HG03064 (cell line): ENCODE data around the gene TSPEAR.

Source experiments
- ATAC-seq: cut with Tn5 transposase; IDR thresholded peaks from one replicate; pipeline ENCODE4 v1.9.1; 2021; ENCODE audit warnings: low read depth; ENCODE audit not compliant: unreplicated experiment

TSPEAR gene

DNA sequence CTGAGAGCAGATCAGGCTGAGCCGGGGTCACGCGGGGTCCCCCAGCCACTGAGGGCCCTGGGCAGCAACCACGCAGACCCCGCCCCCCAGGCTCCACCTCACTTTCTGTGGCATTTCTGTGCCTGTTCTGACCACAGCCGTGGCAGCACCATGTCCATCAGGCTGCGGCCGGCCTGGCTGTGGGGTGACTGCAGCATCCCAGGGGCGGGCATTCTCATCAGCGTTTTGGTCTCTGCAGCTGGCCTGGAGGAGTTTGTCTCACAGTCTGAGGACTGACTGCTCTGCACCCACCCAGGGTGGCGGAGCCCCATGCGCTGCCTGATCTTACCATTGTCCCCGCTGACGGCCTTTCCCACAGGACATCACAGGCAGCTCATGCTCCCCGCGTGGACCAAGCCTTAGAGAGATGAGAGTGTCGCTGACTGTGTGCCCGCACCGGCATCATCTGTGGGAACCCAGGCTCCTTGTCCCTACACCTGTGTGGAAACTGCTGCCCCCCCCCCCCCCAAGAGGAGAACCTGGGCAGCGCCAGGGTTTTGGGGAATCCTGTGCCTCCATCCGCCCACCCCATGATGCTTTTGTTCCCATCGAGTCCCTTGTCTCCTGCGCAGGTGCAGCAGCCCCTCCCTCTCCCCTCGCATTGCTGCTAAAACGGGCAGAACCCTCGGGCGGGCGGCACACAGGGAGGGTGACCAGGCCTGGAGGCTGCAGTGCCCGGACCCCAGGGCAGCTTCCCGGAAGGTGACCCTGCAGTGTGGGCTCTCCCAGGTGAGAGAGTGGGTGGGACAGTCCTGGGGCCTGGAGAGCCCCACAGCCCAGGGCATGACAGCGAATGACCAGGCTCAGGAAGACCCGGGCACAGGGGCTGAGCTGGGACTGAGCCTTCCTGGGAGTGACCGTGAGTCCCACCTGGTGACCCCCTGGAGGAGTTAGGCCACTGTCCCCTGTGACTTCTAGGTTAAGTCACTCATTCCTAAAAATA, 173.2 kb downstream of the TSPEAR start:
- ATAC-seq, result no peak

DNA sequence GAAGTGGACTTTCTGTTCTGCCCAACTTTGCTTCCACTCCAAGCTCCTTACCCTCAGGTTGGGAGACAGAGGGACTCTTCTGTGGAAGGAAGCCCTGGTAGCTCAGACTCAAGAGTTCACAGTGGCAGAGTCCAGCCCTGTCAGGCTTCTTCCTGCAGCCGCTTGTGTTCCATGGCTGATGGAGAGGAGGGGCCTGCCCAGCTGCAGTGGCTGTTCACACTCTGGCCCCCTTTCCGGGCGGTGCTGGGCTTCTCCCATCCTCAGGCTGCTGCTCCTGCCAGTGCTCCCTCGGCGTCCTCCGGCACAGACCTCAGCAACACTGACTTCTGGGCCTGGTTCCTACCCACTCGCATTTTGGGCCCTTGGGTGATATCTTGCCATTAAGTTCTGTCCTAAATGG, 175.4 kb downstream of the TSPEAR start:
- ATAC-seq, result no peak

GRCh38 chr21:44534688-44535087, 176.7 kb downstream of the TSPEAR start:
- ATAC-seq, result no peak

GRCh38 chr21:44533891-44534627, 177.3 kb downstream of the TSPEAR start:
- no peak for ATAC-seq

GRCh38 chr21:44533121-44533890, 178.1 kb downstream of the TSPEAR start:
- ATAC-seq, result no peak

DNA sequence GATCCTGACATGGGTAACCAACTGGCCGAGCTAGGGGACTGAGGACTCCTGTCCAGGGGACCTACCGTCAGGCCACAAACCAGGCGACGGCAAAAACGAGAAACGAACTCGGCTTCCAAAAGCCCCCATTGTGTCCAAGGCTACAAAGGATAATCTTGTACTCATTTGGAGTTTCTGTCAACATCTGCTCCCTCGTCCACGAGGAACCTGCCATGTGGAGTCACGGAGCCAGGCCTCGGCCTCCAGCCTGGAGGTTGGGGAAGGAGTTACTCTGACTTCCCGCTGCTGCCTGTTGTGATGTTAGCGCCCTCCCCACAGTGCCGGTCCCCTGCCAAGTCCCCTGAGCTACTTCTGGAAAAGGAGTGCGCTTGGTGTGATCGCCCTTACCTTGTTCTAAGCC, 178.7 kb downstream of the TSPEAR start:
- ATAC-seq, result no peak

DNA sequence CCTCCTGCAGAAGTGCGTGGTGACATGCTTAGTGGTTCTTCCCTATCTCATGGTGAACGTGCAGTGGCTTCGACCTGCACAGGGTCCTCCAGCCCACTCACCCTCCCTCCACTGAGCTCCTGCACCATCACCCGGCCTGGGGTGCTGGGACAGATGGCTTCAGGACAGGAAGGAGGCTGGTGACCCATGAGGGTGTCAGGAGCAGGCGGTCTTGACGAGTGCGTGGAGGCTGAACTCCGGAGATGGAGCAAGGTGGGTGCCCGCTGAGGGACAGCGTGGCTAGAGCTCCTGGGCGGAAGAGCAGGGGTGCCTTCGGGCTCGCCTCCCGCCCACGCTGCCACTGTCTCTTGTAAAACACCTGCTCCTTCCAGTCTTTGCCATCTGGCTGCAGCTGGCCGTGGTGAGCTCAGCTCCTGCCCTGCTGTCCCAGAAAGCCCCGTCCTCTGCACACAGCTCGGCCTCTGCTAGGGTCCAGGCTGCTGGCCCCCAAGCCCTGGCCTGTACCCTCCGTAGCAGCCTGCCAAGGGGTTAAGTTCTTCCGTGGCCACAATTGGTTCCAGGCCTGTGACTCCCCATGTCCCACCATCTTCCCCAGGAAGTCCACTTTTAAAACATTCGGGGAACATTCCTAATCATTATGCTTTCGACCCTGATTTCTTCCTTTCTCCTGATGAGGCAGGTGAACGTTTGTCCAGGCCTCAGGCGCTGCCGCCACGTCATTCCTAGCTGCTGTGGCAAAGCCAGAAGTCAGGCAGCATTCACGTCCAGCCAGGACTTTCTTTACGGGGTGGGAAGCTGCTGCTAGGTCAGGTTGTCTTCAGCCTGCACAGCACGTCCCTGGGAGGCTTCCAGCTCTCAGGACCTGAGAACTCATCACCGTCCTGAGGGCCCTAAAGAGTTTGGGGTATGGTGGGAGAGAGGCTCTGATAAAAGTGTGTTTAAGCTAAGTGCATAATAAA, 179.5 kb downstream of the TSPEAR start:
- no peak for ATAC-seq

DNA sequence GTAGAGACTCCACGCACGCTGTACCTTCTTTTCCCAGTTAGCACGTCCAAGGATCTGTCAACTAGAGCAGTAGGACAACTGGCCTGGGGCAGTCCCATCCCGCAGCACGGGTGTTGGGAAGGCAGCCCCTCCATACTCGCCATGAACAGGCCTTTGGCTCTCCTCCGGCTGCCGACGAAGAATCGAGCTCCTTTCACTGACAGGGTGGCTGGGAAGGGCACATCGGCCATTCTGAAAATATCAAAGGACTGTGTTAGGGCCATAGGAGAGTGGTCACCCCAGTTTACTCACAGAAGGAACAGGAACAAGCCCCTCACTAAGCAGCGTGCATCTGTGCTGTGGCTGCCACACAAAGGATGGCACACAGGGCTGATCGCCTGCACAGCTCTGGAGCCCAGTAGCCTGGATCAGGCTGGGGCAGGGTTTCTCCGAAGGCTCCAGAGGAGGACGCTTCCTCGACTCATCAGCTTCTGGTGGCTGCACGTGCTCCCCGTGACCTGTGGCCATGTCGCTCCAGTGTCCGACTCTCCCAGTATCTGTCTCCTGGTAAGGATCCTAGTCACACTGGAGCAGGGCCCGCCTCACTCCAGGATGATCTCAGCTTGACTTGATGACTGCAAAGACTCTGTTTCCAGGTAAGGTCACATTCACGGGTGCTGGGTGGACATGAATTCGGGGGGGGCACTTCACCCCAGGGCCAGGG, 180.3 kb downstream of the TSPEAR start:
- ATAC-seq, result no peak

- no peak for ATAC-seq
Measured at GRCh38 chr21:44530221-44530902, 181.0 kb downstream of the TSPEAR start.

- no peak for ATAC-seq
Measured at GRCh38 chr21:44529503-44530125, 181.8 kb downstream of the TSPEAR start.

DNA sequence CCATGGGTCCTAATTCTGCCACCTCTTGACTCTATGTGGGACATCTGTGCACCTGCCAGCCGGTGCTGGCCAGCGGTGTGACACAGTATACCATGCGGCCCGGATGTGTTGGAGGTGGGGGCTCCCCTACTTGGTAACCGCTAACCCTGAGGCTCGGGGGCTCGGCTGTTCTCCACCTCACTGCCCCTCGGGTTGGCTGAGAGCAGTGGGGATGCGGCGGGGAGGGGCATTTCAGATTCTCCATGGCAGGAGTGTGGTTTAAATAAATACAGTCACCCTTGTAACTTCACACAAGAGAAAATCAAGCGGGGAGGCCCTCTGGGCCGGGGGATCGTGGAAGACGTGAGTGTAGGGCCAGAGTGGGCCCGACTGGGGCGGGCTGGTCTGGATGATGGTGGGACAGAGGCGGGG, 182.4 kb downstream of the TSPEAR start:
- ATAC-seq, result no peak

DNA sequence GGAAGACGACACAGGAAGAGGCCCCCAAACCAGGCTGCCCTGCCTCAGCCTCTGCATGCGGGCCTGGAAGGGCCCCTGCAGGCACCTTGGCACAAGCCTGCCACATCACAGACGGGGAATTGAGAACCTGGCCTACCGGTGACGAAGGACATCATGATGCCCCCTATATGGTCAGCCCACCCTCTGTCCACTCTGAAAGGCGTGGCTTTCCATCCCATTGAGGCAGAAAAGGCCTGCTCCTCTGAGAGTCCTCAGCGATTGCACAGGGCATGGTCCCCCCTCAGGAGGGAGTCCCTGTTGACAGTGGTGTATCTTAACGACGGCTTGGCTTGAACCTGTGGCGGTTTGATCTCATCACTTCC, 182.8 kb downstream of the TSPEAR start:
- ATAC-seq, result no peak

DNA sequence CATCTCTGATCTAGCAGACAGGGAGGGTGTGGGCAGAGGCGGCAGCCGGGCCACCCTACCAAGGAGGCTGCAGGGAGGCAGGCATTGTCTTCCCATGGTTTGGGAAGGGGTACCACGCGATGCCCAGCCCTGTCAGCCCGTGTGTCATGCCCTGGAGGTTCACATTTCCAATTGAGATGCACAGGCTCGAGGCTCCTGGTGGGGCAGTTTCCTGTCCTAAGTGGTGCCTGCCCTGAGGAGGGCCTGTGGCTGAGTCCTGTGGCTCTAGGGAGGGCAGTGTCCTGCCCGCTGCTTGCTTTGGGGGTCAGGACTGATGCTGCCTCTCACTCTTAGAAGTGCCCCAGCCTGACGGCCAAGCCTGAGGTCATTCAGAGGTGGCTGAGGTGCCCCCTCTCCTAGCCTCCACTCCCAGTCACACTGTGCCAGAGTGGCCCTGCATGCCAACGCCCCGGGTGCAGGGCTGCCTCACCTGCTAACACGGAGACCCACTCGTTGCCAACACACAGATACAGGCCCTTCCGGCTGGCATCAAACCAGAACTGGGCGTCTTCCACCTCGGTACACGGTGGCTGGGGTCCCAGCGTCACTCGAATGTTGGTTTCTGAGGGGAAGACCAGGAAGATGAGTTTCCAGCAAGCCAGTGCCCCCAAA, 183.3 kb downstream of the TSPEAR start:
- ATAC-seq, result no peak

DNA sequence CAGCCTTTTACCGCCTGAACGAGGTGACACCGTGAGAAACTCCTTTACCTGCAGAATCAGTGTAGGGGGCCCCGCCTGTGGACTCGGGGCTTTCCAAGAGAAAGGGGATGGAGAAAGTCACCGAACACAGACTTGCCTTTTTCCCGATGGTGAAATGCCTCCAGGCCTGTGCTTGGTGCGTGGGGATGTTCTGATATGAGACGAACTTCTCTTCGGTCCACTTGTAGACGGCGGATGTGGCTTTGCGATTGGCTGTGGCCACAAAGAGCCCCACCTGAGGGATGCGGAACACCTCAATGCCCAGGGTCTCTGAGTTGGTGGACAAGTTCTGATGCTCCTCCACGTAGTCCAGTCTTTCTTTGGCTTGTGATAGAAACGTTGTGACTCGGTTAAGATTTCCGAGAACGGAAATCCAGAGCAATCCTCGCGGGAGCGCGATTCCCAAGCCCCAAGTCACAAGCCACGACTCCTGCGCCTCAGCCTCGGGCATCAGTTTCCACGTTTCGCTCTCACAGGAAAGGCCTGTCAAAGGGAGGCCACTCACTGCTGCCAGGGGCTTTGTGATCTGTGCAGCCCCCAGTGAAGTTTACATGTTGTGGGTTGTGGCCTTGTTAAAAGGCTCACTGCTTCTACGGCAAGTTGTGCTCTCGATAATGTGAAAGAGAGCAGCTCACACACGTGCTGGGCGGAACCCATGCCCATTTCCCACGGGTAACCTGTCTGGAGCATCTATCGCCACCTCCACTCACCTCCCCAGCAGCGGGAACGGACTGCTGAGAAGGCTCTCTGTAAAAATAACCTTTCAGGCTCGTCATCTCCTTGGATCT, 184.0 kb downstream of the TSPEAR start:
- ATAC-seq, result no peak

- ATAC-seq, result no peak
Measured at GRCh38 chr21:44526096-44526997, 185.0 kb downstream of the TSPEAR start.
